NB4 (cell line): Measurements from ENCODE around the gene ATRNL1.

Source experiments
- DNase-seq: peaks from one replicate; pipeline ENCODE4 v3.0.0; 2010; ENCODE audit warnings: low read depth
- H3K4me3 ChIP-seq: one replicate; pipeline ENCODE4 v1.5.1; 2011; ENCODE audit warnings: mild to moderate bottlenecking, low read depth, low read length, moderate library complexity
- MYC ChIP-seq: IDR thresholded peaks from 2 replicates; pipeline ENCODE4 v1.6.1; 2011; ENCODE audit warnings: low read depth, low read length
- POLR2A ChIP-seq: IDR thresholded peaks from 2 replicates; pipeline ENCODE4 v1.6.1; 2011; ENCODE audit warnings: mild to moderate bottlenecking; ENCODE audit not compliant: insufficient read length; ENCODE audit errors: extremely low read depth
- TF ChIP-seq, protein P1 (sequence below): IDR thresholded peaks from one replicate; pipeline ENCODE4 v1.5.1; 2012; ENCODE audit warnings: low read depth, low read length
- TF ChIP-seq, protein P2 (sequence below): IDR thresholded peaks from 2 replicates; pipeline ENCODE4 v1.6.1; 2011; ENCODE audit warnings: low read depth, low read length

ATRNL1 gene

DNA sequence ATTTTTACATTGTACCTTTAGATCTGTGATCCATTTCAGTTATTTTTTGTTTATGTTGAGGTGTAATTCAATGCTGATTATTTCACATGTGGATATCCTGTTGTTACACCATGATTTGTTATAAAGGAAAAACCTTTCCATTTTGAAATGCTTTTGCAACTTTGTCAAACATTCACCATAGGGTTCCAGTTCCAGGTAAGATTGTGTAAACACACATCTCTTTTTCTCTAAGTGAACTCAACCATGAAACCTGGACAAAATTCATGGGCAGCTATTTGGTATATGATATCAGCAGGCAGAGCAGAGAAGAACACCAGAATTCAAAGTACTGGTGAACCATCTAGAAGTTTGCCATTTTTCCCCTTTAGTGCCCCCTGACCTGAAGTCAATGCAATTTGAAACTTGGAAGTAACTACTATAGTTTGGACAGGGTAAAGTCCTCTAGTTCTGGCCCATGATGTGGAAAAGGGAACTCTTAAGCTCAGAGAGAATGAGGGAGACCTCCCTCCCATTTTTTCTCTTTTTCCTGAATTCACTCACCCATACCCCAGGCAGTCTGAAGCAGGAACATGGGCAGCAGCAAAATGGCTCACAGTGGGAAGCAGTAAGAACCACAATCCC, 446.1 kb downstream of the ATRNL1 start:
- H3K4me3 ChIP-seq = no peak overlapping the region
- TF ChIP-seq, protein P1, sequence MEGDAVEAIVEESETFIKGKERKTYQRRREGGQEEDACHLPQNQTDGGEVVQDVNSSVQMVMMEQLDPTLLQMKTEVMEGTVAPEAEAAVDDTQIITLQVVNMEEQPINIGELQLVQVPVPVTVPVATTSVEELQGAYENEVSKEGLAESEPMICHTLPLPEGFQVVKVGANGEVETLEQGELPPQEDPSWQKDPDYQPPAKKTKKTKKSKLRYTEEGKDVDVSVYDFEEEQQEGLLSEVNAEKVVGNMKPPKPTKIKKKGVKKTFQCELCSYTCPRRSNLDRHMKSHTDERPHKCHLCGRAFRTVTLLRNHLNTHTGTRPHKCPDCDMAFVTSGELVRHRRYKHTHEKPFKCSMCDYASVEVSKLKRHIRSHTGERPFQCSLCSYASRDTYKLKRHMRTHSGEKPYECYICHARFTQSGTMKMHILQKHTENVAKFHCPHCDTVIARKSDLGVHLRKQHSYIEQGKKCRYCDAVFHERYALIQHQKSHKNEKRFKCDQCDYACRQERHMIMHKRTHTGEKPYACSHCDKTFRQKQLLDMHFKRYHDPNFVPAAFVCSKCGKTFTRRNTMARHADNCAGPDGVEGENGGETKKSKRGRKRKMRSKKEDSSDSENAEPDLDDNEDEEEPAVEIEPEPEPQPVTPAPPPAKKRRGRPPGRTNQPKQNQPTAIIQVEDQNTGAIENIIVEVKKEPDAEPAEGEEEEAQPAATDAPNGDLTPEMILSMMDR = no peak
- no peak for TF ChIP-seq POLR2A
- no peak for DNase-seq

DNA sequence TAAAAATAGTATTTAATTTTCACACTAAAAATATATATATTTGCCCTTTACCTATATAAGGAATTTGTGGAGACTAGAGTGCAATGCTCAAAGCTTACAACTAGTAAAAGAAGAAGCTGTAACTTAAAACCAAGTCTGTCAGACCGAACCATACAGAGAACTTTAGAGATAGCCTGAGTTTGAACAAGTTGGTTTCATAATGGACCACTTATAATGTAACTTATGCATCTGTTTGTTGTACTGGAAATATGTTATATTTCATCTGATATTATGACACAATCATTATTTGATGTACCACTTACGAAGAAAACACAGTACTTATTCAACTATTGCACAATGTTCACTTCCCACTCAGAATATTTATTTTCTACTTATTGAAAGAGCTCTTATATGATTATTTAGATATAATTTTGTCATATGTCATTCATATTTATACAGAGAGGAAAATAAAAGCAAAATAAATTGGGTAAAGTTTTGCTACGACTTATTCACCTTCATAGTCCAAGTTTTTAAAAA, 462.8 kb downstream of the ATRNL1 start:
- no peak for TF ChIP-seq POLR2A
- no peak for TF ChIP-seq MYC
- TF ChIP-seq, protein P2, sequence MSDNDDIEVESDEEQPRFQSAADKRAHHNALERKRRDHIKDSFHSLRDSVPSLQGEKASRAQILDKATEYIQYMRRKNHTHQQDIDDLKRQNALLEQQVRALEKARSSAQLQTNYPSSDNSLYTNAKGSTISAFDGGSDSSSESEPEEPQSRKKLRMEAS = no peak
- TF ChIP-seq, protein P1 = no peak
- H3K4me3 ChIP-seq = no peak overlapping the region
- DNase-seq = no peak

DNA sequence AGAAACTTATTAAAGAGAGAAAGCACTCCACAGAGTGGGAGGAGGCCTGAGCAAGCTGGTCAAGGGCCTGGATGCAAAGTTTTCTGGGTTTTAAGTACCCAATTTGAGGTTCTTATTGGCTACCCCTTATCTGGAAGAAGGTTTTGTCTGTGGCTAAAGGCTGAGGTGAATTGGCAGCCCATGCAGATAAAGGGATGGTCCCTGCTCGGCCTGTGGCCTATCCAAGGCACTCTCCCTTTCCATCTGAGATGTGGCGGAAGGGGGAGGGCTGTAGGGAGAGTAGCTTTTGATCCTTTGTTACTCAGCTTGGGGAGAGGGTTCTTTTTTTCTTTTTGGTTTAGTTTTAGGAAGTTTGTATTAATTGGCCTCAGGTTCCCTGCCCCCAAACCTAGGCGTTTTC, 465.1 kb downstream of the ATRNL1 start:
- no peak overlapping the region for H3K4me3 ChIP-seq
- no peak for DNase-seq
- TF ChIP-seq, protein P1 = no peak
- TF ChIP-seq, protein P2 = no peak
- TF ChIP-seq MYC (no peak), POLR2A (no peak)

DNA sequence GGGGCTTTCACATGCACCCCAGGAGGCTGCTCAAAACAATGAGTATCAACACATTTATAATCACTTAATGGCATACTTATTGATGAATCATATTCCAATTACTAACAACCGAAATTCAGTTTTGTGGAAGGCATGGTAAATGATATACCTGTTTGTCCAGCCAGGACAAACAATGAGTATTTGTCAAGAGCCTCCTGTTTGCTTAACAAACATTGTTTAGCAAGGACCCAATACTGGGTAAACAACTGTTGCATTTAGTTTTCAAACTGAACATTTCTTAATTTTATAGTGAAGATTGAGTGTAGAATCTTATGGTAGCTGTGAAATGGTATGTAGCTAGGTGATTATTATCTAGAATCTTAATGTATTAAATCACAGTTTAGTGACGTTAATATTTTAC, 473.7 kb downstream of the ATRNL1 start:
- no peak for TF ChIP-seq POLR2A
- no peak for DNase-seq
- no peak overlapping the region for H3K4me3 ChIP-seq

DNA sequence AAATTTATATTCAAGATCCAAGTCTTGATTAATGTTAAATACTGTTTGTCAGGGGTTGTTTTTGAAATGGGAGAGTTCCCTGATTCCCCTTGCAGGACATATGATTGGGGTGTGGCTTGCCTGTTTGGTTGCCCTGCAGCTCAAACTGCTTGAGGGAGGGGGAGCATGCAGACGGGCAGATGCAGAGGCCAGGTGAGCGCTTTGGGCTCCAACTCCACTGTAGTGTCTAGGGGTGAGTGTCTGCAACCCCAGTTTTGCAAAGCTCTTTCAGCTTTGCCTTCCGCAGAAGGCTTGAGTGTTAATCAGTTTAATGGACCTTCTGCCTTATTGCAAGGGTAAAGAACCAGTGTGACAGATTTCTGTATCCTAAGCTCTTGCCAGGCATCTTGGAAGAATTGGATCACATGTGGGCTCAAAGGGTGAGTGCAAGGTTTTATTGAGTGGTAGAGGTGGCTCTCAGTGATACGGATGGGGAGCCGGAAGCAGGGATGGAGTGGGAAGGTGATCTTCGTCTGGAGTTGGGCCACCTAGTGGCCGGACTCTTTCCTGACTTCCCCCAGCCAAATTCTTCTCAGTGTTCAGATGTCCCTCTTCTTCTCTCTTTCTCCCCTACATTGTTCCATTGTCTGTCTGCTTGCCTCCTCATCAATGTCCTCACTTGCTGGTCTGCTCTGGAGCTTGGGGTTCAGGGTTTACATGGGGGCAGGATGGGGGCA, 479.7 kb downstream of the ATRNL1 start:
- DNase-seq = peak; percentile 15
- H3K4me3 ChIP-seq = no peak overlapping the region
- TF ChIP-seq MYC = no peak
- TF ChIP-seq, protein P1 = peak; percentile 57

DNA sequence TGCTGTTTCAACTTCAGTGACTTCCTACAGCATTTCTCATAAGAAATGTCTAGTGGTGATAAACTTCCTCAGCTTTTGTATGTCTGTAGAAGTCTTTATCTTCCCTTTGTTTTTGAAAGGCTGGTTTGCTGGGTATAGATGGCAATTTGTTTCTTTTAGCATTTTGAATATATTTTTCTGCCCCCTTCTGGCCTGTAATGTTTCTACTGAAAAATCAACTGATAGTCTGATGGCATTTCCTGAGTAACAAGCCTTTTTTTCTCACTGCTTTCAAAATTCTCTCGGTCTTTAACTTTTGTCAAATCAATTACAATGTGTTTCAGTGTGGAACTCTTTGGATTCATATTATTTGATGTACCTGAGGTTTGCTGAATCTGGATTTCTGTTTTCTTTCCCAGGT, 487.1 kb downstream of the ATRNL1 start:
- no peak for DNase-seq
- no peak overlapping the region for H3K4me3 ChIP-seq
- TF ChIP-seq POLR2A (no peak), MYC (no peak)

DNA sequence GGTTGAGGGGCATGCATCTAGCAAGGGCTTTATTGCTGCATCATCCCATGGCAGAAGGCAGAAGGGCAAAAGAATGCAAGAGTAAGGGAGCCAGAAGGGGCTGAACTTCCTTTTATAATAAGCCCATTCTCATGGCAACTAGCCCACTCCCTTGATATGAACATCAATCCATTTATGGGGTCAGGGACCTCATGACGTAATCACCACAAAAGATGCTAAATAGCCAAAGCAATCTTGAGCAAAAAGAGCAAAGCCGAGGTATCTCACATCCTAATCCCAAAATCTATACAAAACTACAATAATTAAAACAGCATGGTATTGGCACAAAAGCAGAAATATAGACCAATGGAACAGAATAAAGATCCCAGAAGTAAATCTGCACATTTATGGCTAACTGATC, 499.9 kb downstream of the ATRNL1 start:
- H3K4me3 ChIP-seq = no peak overlapping the region
- TF ChIP-seq POLR2A = no peak
- TF ChIP-seq MYC = no peak
- TF ChIP-seq, protein P2 = no peak
- TF ChIP-seq, protein P1 = no peak
- DNase-seq = no peak
